Umbilical cord (tissue), 2 donors: ENCODE measurements around the gene FBXW5. TPM values are rescaled to one million over a fixed set of nuclear protein-coding genes. Genes with fewer than 3 reads are reported as not detected.

Experiments used
- DNase-seq: peaks from one replicate; pipeline ENCODE4 v3.0.0-alpha.2; 2015; ENCODE audit warnings: low spot score
- total RNA-seq: library from RNA; depleted of rRNA; stranded (reverse); fragments of >200 nt; gene quantifications from one replicate; pipeline ENCODE4 v1.2.3, GENCODE V29; 2014; ENCODE audit warnings: low replicate concordance; ENCODE audit not compliant: insufficient read depth

FBXW5 gene, protein sequence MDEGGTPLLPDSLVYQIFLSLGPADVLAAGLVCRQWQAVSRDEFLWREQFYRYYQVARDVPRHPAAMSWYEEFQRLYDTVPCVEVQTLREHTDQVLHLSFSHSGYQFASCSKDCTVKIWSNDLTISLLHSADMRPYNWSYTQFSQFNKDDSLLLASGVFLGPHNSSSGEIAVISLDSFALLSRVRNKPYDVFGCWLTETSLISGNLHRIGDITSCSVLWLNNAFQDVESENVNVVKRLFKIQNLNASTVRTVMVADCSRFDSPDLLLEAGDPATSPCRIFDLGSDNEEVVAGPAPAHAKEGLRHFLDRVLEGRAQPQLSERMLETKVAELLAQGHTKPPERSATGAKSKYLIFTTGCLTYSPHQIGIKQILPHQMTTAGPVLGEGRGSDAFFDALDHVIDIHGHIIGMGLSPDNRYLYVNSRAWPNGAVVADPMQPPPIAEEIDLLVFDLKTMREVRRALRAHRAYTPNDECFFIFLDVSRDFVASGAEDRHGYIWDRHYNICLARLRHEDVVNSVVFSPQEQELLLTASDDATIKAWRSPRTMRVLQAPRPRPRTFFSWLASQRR
- total RNA-seq = 75.8 TPM

DNA sequence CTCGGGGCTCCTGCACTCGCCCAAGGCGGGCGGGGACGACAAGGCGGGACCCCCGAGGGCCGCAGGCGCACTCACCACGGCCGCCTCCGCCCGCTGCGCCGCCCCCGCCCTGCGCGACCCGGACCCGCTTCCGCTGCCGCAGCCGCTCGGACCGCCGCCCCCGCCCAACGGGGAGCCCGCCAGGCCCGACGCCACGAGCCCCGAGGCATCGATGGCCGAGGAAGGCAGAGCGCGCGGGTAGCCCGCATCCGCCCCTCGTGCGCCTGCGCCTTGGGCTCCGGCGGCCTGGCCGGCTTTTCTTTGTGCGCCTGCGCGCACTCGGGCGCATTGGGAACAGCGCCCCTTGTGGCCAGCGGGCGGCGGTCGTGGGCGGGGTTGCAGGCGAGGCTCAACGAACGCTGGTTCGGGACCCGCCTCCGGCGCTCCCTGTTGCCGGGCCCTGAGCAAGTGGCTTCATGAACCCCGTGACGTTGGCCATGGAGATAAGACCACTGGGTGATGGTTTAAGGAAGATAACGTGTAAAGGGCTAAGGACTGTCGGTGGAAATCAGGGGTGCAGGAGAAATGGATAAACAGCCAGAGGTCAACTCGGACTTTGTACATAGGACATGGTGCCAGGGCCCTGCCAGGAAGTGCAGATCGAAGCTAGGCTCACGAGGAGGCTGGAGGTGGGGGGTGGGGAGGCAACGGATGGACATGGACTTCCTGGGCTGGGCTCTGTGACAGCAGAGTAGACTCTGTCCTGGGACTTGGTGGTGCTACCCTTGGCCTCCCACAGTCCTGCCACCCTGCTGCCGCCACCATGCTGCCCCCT lies at the start of gene FBXW5, which contains the start of gene C8G:
FBXW5 (minus strand) TSS at position 220 of the 814 bp plus-strand sequence. CDS start 655 bp downstream, outside the sequence.
C8G (plus strand) TSS at position 725 of the 814 bp plus-strand sequence; CDS start at position 803, 78 bp downstream.
- peak; percentile 97 for DNase-seq

DNA sequence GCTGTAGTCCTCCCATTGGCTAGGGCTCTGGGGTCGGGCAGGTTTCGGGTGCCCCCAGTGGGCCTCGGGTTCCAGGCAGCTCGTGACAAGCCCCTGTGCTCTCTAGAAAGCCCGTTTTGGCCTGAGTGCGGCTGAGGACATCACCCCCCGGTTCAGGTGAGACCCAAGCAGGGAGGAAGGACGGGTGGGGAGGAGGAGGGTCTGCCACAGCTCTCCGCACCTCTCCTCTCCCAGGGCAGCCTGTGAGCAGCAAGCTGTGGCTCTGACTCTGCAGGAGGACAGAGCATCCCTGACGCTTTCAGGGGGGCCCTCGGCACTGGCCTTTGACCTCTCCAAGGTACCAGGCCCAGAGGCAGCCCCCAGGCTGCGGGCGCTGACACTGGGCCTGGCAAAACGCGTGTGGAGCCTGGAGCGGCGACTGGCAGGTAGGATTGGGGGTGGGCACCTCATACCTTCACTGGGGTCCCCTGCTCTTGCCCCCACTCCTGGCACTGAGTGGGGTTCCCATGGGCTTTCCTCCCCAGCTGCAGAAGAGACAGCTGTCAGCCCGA lies 48.4 kb upstream of the FBXW5 start:
- DNase-seq = no peak

DNA sequence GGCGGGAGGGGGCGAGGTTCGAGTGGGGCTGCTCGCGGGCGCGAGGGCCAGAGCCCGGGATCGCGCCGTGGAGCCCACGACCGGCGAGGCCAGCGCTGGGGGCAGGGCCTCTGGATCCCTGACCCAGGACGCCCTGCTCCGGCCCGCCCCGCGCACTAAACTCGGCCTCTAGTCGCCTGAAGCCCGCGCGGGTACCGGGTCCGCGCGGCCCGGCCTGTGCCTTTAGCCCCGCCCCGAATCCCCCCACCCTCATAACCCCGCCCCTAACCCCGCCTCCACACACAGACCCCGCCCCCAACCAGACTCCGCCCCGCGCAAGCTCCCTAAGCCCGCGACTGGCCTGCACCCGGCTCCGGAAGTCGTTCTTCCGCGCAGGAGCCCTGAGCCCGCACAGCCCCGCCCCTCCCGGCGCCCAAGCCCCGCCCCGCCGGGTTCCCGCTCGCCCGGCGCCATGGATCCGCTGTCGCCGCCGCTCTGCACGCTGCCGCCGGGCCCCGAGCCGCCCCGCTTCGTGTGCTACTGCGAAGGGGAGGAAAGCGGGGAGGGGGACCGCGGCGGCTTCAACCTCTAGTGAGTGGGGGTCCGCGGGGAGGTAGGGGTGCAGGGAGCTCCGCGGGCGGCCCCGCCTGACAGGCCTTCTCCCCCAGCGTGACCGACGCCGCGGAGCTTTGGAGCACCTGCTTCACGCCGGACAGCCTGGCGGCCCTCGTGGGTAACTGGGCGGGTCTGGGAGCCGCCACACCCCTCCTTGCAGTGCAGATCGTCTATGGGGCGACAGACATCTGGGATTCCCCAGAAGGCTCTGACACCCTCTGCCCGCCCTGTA lies 47.7 kb upstream of the FBXW5 start, which contains the start of gene PAXX:
PAXX (plus strand) TSS at position 430 of the 826 bp plus-strand sequence; CDS start at position 452, 22 bp downstream.
- peak; percentile 87 for DNase-seq

DNA sequence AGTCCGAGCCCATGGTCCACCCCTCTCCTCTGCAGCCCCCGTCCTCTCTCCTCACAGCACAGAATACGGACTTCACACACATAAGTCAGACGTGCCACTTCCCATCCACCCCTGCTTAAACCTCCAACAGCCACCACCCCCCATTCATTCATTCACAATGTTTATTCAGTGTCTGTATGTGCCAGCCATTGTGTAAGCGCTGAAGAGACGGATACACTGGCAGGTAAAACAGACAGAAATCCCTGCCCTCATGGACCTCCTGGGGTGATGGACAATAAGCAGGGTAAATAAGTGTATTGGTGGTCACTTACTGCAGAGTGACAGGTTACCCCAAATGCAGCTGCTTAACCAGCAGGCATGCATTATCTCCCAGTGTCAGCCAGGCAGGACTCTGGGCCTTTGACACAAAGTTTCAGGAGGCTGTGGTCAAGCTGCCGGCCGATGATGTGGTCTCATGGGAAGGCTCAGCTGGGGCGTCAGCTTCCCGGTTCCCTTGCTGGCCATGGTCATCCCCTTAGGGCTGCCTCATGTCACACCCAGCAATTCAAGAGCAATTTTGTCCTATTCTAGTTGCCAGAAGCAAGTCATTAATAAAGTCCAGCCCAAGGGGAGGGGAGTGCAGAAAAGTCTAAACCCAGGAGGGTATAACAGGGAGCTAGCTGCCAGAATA lies 45.8 kb upstream of the FBXW5 start:
- DNase-seq = no peak

DNA sequence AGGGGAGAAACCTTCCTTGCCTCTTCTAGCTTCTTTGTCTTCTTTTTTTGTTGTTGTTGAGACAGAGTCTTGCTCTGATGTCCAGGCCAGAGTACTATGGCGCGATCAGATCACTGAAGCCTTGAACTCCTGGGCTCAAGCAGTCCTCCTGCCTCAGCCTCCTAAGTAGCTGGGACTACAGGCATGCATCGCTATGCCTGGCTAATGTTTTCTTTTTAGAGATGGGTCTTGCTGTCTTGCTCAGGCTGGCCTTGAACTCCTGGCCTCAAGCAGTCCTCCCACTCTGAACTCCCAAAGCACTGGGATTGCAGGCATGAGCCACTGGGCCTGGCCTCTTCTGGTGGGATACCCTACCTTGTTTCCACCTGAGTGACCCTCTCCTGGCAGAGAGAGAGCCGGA lies 44.3 kb upstream of the FBXW5 start:
- no peak for DNase-seq

DNA sequence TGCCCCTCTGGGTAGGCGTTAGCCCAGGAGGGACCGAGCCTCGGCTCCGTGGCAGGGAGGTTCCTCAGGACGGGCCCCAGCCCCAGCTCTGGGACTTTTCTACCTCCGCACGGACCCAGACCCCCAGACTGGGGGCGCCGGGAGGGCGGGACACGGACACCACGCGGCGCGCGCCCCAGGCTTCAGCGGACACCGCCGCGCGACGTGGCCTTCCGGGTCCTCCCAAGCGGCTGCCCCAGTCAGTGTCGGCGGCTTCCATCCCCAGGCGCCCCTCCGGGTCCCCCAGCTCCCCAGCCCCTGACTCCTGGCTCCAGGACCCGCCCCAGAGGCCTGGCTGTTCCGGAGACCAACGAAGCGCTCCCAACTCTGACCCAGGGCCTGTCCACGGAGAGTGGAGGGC lies 41.3 kb upstream of the FBXW5 start:
- DNase-seq = no peak

DNA sequence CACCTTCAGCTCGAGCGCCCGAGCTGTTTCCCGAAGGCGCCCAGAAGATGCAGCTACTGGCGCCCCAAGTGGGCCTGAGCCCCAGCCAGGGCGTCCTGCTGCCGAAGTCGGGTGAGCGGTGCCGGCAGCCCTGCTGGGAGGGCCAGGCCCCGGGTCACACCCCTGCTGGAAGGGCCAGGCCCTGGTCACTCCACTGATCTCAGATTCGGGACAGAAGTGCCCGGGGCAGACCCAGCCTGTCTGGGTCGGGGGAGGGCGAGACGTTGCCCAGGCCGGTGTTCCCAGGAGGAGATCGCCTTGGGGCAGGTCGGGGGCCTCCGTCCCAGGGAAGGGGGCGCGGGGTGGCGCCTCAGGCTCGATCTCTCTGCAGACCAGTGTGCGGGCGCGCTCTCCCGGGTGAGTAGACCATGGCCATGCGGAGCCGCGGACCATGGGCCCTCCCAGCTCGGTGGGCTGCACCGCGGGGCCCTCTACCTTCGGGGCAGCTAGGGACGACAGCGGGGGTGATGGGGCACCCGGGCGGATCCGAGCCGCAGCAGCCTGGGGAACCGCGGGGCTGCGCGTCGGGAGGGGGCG lies 40.6 kb upstream of the FBXW5 start:
- DNase-seq = no peak

DNA sequence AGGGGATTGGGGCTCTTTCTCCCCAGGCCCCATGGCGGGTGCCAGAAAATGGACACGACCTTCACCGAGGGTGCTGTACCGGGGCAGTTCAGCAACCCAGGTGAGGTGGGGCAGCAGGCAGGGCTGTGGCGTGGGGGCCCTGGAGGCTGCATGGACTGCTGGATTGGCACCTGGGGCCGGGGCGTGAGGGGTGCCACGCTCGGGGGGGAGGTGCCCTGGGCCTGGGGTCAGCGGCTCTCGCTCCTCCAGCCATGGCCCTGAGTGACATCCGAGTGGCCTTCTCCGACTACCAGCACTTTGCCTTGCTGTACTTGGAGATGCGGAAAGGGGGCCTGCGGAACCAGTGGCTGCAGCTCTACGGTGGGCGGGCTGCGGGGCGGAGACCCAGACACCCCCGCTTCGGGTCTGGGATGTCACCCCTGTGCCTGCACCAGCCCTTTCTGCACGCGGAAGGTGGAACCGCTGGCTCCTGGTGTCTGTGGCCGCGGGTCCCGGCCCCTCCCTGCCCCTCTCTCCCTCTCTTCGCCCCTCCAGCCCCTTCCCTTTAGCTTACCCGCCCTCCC lies 40.0 kb upstream of the FBXW5 start:
- no peak for DNase-seq

DNA sequence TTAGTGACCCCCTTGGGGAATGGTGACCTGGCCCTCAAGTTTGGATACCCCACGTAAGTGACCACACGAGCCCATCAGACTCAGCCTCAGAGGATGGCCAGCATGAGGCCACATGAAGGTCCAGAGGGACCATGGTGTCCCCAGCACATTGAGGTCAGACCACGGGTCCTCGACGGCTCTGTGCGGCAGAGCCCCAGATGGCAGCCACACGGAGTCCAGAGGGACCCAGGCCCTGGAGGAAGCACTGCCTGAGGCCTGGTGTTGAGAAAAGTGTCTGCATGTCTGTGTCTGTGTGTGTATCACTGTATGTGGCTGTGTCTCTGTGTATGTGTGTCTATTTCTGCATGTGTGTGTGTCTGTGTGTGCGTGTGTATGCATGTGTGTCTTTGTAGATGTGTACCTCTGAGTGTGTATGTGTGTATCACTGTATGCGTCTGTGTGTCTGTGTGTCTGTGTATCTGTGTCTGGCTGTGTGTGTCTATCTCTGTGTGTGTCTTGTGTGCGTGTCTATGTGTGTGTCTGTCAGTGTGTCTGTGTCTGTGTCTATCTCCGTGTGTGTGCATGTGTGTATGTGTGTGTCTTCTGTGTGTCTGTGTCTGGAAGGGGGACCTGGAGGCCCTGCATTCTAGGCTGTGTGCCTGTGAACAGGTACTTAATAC lies 39.2 kb upstream of the FBXW5 start:
- no peak for DNase-seq

DNA sequence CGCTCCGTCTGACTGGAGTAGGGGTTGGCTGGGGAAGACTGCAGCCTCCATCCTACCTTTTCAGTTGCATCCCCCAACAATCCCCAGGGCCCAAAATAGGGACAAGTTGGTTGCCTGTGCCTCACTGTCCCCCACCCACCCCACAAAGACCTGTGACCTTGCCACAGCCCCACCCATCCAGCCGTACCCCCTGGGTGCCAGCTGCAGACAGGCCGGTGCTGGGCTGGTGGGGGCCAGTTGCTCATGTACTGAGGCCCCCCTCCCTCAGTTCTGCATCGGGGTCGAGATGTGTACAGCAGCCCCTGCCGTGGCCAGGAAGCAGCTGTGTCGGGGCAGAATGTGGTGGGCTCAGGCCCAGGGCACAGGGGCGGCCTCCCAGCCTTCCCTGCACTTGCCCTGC lies 38.6 kb upstream of the FBXW5 start:
- DNase-seq = no peak

DNA sequence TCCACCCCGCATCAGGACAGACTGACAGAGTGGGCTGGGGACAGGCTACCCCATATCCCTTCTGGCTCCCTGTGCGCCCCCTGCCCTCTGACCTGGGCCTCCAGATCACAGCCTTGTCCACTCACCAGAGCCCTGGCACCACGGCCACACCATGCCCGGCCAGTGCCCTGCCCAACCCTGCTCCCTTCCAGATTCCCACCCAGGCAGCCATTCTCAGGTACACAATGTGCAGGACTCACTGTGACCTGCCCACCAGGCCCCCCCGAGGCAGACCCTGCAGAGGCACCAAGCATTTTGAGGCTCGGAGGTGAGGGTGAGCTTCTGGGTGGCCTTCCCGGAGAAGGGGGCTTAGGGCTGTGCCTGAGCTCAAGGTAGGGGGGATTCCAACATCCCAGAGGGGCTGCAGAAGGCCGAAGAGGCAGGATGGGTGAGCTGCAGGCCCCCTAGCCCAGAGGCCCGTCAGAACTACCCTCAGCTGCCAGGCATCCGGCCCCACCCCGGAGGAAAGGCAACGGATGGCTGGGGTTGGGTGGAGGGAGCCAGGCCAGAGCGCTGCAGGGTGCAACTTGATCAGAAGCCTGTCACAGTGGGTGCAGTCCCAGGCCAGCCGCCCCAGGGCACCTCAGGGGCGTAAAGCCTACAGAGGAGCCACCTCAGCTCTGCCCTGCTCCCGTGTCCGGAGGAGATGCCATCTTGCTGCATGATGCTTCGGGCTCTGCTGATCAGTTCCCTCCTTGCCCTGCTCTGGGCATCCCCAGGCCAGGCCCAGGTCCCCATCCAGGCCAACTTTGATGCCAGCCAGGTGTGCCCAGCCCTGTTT lies 37.9 kb upstream of the FBXW5 start, which contains the start of gene LCNL1:
LCNL1 (plus strand) TSS at position 762 of the 820 bp plus-strand sequence. CDS start 594 bp downstream, outside the sequence.
- no peak for DNase-seq

DNA sequence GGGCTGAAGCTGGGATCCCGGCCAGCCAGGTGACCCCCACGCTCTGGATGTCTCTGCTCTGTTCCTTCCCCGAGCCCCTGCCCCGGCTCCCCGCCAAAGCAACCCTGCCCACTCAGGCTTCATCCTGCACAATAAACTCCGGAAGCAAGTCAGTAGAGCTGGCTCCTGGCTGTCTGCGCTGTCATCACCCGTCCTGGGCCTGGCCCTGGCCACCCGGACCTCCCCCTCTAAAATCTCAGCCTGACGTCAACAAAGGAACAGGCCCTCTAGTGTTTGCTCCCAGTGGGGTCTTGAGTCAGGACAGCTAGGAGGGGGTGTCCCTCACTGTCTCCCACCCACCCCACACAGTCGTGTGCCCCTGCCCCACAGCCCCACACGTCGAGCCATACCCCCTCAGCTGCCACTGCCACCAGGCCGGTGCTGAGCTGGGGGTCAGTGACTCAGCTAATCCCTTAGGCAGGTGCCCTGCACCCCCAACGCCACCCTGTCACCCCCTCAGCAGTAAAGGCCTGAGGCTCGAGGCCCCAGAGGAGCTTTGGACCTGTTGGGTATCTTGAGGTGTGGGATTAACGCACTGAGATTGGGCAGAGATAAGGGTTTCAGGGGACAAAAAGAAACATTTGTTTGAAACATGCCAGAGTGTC lies 37.2 kb upstream of the FBXW5 start:
- no peak for DNase-seq

DNA sequence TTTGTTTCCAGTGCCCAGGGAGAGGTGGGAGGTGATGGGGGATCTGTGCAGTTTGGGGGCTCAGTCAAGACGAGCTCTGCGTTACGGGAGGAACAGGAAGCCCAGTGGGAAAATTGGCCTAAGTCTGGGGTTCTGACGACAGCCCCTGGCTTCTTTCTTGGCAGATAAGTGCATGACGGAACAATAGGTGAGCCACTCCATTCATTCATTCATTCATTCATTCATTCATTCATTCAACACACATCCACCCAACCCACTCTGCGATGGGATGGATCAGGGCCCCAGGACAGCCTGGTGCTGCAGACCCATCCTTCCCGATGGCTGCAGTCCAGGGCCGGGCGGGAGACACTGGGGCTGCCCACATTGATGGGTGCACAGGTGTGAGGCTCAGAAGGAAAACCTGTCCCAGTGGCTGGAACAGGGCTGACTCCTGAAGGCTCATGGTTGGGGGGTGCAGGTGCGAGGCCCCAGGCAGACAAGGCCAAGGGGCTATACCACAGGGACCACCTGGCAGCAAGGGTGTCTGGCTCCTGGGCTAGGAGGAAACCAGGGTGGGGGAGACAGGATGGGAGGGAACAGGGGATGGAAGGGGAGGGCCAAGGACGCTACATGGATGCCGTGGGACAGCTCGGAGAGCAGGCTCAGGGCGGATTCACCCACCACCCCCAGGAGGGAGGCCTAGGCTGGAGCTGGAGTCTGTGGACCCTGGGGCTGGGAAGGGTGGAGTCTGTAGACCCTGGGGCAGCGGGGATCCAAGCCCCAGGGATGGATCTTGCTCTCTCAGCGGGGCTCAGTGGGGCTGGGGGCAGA lies 36.3 kb upstream of the FBXW5 start:
- DNase-seq = no peak

DNA sequence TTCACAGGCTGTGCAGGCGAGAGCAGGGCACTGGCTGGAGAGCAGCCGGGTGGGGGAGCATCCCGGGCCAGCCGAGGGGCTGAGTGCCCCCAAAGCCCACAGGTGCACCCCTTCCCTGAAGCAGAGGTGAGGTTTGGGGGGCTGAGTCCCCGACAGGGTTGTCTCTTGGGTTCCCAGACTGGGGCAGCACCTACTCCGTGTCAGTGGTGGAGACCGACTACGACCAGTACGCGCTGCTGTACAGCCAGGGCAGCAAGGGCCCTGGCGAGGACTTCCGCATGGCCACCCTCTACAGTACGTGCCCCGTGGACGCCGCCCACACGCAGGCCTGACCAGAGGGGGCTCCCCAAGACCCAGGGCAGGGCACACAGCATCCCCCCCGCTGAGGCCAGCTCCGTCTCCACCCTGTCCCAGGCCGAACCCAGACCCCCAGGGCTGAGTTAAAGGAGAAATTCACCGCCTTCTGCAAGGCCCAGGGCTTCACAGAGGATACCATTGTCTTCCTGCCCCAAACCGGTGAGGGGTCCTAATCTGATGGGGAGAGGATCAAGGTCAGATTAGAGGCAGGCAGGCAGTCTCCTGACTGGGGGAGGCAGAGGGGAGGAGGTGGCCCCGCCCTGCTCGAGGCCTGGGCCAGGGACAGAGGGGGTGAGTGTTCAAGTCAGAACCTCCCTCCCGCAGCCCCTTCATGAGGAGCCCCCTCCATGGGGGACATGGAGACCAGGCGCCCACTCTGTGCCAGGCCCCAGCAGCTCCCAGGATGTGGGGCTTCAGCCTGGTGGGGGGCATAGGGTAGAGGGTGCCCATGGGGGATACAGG lies 35.4 kb upstream of the FBXW5 start:
- DNase-seq = no peak

DNA sequence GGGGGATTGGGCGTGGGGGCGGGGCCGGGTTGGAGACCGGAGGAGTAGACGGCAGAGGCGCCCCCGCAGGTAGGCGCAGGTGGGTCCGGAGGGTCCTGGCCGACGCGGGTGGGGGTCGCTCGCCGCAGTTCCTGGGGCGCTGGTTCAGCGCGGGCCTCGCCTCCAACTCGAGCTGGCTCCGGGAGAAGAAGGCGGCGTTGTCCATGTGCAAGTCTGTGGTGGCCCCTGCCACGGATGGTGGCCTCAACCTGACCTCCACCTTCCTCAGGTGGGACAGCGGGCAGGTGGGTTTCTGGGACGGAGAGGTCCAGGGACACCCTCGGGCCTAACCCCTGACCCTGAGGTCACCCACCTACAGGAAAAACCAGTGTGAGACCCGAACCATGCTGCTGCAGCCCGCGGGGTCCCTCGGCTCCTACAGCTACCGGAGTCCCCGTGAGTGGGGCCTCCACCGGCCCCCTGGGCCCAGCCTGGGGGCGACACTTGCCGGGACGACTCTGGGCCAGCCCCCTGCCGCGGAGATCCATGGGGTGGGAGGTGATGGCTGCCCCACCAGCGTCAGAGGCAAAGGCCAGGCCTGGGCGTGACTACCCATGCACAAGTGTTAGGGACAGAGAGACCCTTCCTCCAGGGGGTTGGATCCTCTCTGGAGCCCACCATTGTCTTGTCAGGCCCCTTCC lies 34.5 kb upstream of the FBXW5 start:
- no peak for DNase-seq
